Measurements from ENCODE around the gene SCRN3.
"Not testable (repeated sequence)": the region's sequence is repeated elsewhere in the genome, so short reads cannot be mapped to it uniquely, and the experiment has no call there.

Gene SCRN3

DNA sequence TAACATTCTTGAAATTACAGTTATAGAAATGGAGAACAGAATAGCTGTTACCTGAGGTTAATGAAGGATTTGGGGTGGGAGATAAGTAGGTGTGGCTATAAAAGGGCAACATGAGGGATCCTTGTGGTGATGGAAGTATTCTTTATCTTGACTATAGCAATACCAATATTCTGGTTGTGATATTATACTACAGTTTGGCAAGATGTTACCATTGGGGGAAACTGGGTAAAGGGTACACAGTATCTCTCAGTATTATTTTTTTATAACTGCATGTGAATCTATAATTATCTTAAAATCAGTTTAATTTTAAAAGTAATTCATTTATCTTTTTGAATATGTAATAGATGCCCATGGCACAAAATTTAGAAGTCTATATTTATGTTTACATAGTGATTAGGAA, 8.1 kb downstream of the SCRN3 start:
- no peak for DNase-seq (ENCODE audit: low read depth, low spot score)

DNA sequence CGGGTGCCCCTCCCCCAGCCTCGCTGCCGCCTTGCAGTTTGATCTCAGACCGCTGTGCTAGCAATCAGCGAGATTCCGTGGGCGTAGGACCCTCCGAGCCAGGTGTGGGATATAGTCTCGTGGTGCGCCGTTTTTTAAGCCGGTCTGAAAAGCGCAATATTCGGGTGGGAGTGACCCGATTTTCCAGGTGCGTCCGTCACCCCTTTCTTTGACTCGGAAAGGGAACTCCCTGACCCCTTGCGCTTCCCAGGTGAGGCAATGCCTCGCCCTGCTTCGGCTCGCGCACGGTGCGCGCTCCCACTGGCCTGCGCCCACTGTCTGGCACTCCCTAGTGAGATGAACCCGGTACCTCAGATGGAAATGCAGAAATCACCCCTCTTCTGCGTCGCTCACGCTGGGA, 14.5 kb downstream of the SCRN3 start:
- not testable (repeated sequence) for DNase-seq (ENCODE audit: low read depth, low spot score)

DNA sequence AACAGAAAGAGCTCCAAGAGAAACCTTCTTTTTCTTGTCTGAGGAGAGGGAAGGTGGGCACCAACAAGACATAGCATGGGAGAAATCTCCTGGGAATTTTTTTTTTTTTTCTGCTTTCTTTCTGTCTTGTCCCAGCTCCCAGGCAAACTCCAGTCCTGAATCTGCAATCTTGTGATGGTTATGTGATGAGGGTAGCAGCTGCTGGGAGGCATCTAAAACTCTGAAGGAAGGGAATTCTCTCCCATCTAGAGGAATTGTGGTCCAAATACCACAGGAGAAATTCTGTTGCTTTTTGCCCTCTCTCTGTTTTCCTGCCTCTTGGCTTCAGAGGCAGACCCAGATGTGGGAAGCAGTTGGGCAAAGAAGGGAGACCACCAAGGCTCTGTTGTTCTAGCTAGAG, 16.7 kb downstream of the SCRN3 start:
- DNase-seq (ENCODE audit: low read depth, low spot score) = no peak

DNA sequence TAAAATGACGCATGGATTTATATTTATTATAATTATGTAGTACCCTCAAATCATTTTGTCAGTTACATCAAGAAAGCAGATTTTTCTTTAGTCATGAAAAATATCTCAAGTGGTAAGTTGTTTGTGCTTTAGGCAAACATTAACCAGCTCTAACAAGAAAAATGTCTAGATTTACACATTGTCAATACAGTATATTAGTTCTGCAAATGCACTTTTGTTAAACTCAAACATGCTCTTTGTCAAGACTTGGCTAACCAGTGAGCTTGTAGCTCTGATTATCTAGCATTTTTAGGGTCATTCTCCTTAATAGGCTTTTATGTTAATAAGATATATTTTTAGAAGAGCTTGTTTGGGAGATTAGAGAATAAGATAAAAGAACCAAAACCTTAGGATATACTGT, 32.7 kb downstream of the SCRN3 start:
- no peak for DNase-seq (ENCODE audit: low read depth, low spot score)

DNA sequence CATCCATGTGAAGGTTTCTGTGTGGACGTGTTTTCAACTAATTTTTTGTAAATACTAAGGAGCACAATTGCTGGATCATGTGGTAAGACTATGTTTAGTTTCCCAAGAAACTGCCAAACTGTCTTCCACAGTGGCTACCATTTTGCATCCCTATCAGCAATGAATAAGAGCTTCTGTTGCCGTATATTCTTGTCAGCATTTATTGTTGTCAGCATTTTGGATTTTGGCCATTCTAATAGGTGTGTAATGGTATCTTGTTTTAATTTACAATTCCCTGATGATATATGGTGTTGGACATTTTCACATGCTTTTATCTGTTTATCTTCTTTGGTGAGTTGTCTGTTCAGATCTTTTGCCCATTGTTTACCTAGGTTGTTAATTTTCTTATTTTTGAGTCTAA, 34.5 kb downstream of the SCRN3 start:
- no peak for DNase-seq (ENCODE audit: low read depth, low spot score)

DNA sequence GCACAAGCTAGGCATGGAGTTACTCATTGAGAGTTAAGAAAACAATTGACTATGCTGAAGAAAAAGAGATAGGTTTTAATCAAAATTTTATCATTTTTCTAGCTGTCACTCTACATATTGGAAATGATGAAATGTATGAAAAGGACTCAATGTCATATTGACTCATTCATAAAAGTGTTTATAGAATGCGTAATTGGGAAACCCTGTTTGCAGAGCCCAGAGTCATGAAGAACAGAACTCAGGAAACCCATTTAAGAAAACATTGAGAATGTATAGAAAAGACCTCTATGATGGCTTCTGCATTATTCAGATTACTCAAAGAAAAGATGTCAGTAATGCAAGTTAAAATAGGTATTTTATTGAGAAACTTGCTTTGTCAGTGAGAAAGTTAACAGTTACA, 36.4 kb downstream of the SCRN3 start:
- DNase-seq (ENCODE audit: low read depth, low spot score) = no peak

DNA sequence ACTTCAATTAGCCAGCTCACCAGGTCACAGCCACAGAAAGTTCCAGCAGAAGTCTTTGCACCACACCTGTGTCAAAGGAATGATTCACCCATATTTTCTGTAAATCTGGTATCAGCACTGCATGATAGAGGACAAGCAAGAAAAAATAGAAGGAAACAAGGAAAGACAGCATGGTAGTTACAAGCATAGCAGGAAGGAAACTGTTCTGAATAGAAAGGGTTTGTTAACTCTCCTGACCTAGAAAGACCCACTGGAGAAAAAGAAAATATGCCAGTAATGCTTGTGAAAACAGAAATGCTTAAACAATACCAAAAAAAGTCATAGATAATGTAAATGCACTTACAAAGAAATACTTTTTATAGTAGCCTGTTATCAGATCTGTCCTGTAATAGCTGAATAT, 40.8 kb downstream of the SCRN3 start:
- DNase-seq (ENCODE audit: low read depth, low spot score) = no peak

DNA sequence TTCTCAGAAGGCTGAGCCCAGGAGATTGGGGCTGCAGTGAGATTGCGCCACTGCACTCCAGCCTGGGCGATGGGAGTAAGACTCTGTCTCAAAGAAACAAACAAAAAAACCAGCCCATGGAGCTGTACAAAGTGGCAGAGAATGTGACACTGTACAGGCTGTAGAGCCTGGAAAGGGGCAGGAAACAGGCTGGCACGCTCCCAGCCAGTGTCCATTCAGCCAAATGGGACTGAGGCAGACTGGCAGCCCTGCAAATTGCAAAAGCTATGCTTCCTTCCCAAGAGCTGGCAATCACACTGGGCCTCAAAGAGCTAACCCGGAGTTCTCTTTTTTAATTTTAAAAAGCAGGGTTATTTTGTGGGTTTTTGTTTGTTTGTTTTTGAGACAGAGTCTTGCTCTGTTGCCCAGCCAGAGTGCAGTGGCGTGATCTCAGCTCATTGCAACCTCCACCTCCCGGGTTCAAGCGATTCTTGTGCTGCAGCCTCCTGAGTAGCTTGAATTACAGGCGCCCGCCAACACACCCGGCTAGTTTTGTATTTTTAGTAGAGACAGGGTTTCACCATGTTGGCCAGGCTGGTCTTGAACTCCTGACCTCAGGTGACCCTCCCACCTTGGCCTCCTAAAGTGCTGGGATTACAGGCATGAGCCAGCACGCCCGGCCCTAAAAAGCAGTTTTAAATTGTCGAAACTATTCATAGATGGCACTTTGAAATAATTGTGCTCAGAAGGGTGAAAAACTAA, 42.8 kb downstream of the SCRN3 start:
- DNase-seq (ENCODE audit: low read depth, low spot score) = peak; percentile 43

DNA sequence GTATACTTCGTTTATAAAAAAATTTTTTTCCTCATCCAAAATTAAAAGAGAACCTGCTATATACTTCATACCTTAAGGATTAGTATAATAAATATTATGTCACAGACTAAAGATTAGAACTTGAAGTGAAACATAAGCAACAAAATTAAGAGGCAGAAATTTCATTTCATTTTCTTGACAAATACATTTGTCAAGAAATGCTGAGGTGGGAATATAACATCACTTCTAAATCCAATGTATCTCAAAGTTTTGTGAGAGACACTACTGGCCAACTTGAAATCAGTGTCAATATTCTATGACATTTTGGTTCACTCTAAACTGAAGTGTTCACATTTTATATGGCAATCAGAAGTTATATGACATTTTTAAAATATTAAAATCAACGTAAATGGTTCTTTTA, 43.8 kb downstream of the SCRN3 start:
- no peak for DNase-seq (ENCODE audit: low read depth, low spot score)

DNA sequence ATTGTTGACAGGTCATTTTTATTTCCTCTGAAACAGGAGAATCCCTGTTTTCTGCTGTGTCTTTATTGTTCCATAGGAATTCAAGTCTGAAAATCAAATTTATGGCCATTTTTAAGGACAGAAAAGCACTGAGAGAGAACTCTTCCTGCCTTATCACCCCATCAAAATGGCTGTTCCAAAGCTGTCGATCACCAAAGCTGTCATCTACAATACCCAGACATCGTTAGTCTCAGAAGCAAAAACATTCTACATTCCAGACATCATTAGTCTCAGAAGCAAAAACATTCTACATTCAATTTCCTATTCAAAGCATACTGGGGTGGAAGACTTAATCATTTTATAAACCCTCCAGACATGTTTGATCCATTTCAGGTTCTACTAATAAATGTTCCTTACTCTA, 44.4 kb downstream of the SCRN3 start:
- peak; percentile 14 for DNase-seq (ENCODE audit: low read depth, low spot score)

DNA sequence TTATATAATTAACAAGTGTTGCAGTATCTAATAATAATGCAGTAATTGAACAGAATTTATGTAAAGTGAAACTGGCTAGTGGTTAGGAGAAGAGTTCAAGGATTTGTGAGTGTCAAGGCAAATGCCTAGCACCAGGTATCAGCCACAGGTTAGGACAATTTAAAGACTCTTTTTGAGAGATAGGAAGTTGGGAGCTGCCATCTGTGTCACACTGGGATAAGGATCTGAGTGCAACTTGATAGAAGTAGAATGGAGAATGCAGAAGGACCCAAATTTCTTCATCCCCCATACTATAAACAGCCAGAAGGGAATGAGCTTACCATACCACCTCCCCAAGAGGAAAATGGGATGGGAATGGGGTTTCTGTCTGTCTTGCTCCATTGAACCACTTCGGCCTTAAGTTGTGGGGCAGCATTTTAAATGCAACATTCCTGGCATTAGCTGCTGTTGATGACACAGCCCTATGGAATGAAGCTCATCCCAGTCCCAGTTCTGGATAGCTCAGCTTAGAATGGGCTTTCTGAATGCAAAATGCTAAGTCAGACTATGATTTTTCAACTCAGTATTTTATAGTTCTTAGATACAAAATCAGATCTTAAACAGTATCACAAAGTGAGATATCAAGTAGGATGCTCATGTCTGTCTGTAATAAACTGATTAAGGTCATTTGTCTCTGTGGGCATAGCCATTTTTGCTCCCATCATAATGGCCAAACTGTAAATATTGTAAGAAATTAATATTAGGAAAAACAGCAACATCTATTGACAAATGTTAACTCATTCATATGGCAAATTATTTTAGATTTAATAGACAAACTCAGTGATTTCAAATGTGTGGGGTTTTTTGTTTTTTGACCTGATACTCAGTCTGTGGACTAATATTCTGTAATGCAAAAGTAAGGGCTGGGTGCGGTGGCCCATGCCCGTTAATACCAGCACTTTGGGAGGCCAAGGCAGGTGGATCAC, 47.3 kb downstream of the SCRN3 start:
- DNase-seq (ENCODE audit: low read depth, low spot score) = peak; percentile 85

DNA sequence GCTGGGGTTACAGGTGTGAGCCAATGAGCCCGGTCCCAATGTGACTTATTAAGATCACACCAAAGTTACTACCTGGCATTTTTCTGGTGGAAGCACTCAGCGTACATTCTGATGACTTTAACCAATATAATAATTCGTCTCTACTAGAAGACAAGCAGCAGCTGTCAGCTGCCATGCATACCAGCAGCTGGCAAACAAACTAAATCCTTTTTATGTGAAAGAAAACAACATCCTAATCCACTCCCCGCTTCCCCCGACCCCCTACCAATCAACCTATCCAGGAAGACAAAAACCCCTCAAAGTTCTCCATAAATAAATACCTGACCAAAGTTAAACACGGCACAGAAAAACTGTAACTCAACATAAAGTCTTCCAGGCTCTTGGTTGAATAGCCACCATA, 49.2 kb downstream of the SCRN3 start:
- no peak for DNase-seq (ENCODE audit: low read depth, low spot score)

DNA sequence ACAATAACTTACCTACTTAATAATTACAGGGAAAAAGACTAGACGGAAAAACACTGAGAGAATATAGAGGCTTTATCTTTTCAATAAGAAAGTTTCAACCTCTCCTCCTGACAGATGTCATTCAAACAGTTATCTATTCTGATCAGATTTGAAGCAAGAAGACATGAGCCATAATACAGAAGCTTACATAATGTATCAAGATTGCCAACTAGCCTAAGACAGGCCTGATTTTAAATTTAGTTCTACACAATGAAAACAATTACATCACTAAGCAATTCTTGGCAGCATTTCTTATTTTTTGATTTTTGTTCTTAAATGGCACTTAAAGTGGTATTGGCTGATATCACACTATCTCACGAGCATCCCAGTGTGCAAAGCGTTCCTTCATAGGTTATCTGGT, 49.7 kb downstream of the SCRN3 start:
- DNase-seq (ENCODE audit: low read depth, low spot score) = no peak

DNA sequence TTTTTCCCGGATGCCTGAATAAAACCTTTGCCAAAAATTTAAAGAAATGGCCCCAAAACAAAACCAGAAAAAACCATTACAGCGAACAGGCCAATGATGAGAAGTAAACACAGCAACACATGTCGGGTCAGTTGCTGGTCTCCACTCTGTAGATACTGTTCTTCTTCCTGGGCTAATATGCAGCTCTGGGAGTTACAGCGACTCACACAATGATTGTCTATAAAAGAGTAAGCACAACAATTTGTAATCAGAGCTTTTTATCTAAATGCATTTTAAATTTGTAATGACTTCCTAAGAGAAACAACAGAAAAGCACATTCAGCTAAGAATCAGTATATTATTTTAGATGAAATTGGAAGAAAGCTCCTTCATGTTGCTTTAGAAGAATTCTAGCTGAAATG, 51.0 kb downstream of the SCRN3 start:
- DNase-seq (ENCODE audit: low read depth, low spot score) = no peak

DNA sequence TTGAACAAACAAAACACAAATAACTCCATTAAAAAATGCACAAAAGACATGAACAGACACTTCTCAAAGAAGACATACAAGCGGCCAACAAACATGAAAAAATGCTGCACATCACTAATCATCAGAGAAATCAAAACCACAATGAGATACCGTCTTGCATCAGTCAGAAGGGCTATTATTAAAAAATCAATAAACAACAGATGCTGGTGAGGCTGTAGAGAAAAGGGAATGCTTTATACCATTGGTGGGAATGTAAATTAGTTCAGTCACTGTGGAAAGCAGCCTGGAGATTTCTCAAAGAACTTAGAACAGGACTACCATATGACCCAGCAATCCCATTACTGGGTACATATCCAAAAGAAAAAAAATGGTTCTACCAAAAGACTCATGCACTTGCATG, 53.5 kb downstream of the SCRN3 start:
- no peak for DNase-seq (ENCODE audit: low read depth, low spot score)

DNA sequence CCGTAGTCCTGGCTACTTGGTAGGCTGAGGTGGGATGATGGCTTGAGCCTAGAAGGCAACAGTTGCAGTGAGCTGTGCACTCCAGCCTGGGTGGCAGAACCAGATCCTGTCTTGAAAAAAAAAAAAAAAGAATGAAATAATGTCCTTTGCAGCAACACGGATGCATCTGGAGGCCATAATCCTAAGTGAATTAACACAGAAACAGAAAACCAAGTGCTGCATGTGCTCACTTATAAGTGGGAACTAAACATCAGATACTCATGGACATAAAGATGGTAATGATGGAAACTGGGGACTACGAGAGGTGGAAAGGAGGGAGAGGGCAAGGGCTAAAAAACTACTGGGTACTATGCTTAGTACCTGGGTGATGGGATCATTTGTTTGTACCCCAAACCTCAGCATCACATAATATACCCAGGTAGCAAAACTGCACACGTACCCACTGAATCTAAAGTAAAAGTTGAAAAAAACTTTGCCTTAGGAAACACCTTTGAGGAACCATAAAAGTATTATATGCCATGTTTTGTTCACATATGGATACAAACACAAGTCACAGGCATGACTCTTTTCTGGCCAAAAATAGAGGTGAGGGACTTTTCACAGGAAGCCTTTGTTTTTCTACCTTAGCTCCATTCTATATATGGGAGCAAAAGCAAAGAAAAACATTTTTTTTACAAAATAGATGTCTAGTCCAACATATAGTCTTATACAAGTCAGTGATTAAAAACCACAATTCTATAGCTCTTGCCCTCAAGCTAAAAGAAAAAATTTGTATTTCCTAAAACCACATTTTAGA, 54.7 kb downstream of the SCRN3 start:
- no peak for DNase-seq (ENCODE audit: low read depth, low spot score)

DNA sequence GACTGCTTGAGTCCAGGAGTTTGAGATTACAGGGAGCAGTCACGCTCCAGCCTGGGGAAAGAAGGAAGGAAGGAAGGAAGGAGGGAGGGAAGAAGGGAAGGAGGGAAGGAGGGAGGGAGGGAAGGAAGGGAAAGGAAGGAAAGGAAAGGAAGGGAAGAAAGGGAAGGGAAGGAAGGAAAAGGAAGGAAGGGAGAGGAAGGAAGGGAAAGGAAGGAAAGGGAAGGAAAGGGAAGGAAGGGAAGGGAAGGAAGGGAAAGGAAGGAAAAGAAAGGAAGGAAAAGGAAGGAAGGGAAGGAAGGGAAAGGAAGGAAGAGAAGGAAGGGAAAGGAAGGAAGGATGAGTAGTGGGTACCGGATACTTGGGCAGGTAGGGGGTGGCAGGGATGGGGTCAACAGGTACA, 59.0 kb downstream of the SCRN3 start:
- DNase-seq (ENCODE audit: low read depth, low spot score) = no peak

DNA sequence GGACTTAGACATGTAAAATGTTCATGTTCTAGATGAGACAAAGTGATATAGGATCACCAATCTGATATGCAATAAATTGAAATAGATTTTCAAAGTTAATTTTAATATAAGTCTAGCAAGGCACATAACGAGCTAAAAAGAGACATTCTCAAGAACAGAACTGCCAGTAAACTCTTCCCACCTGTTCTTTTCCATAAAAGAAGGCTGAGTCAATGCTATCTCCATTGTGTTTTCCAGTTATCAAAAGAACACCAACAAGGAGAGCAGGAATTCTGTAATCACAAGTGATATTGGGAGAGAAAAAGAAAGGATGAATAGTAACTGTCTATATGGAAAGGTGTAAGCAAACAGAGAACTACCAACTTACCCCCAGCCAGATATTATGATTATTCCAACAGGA, 65.7 kb downstream of the SCRN3 start:
- no peak for DNase-seq (ENCODE audit: low read depth, low spot score)

DNA sequence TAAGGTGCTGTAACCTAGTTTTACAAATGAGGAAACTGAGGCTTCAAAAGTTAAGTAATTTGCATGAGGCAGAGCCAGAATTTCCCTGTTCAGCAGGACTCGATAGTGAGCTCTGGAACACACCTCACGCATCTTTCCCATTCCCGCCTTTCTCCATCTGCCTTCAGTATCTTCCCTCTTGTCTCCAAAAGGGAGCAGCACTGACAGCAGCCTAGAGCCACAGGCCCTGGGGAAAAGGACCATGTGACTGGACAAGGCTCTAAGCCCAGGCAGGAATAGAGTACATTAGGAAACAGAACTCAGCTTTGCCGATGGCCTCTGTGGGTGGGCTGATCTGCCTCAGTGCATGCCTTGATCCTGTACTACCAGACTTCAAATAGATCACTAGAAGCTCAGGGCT, 69.8 kb downstream of the SCRN3 start:
- DNase-seq (ENCODE audit: low read depth, low spot score) = no peak

DNA sequence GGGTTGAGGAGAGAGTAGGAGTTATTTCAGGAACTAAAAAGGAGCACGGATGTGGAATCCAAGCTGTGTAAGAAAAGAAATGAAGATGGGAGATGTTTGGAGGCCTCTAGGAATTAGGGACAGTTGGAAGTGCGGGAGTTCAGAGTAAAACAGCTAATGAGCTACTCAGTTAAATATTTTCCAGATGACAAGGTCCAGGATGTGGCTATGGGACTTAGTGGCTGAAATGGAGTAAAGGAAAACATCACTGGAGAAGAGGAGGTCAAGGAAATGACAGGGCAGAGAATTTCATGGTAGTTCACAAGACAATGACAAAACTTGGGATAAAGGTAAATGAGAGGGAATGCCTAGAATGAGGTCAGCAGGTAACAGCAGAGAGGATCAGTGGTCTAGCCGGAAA, 78.3 kb downstream of the SCRN3 start:
- DNase-seq (ENCODE audit: low read depth, low spot score) = peak; percentile 7

DNA sequence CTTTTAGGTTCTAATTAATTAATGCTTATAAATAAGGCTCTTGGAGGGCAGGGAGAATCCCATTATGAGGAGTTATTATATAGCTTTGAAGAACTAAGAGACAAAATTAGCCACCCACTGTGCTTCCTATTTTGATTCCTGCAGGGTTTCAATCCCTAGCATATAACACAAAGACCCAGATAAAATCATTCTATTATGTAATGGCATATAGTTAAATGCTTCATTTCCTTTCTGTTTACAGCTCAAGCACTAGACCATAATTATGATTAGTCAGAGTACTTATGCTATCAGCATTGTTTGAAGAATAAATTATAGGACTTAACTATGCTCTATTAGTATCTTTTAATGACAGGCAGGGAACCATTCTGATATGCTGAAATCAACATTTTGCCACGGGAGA, 82.2 kb downstream of the SCRN3 start:
- no peak for DNase-seq (ENCODE audit: low read depth, low spot score)

Measured in astrocyte of the hippocampus (primary cell).